Measurements from ENCODE around the gene RASSF3.
"Not testable (repeated sequence)": the region's sequence is repeated elsewhere in the genome, so short reads cannot be mapped to it uniquely, and the experiment has no call there.

RASSF3 gene

GRCh38 chr12:64672925-64673409 is 62.7 kb downstream of the RASSF3 start:
- peak in 1 of 2 experiments; percentile 33 for DNase-seq

DNA sequence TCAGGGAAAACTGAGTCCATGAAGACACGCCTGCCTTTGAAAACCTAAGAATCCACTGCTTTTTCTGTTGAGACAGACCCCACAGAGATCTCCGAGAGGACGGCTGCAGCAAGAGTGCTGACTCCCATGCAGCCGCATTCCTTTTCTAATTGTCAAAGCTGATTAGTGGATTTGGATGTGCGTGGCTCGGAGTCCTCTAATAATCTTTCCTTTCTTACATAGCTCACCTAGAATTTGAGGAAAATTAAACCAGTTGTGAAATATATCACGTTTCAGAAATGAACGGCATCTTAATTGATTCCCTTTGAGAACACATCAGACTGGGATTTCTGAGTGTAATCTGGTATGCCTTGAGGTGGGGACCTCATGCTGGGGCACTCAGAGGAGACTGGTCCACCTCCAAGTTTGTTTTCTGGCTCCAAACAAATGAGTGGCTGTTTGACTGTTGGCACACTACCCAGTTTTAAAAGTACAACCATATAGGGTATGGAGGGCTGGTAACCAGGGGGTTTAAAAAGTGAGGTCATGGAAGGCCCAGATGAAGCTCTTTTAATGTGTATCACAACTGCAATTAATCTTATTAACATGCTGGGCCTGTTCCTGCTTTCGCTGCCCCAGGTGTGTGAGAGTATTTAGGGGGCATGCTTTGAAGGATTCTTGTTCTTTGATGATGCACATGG is 63.3 kb downstream of the RASSF3 start:
- no peak for DNase-seq

- DNase-seq: no peak
Measured at GRCh38 chr12:64674367-64674922, 64.2 kb downstream of the RASSF3 start.

DNA sequence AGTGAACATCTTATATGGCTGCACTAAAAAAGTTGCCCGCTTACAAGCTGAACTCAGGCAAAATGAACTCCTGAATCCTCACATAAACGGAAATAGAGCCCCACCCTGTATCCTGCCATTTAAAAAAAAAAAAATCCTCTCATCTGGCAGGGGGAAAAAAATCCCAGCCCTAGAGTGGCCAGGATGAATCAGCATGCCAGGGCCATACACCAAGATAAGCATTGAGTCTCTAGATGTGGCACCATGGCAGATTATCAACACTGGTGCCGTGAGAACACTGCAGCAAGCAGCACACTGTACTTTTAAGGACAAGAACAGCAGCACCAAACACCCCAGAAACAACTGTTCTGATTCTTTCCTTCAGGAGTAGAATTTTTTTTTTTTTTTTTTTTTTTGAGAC is 65.5 kb downstream of the RASSF3 start:
- no peak for DNase-seq

DNA sequence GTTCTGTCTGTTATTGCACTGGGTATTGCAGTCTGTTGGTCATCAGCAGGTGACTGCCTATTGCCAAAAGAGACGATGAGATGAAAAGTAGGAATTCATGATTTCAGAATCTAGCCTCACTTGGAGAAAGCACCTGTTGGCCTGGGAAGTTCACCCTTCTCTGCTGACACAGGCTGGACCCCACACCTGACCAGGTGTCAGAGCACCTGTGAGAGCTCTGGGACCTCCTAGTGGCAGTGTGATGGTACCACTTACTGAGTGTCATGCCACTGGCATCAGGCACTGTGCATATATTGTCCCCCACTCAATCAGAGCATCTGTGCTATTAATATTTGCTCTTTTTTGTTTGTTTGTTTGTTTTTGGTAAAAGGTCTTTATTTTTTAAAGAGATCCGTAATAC is 68.0 kb downstream of the RASSF3 start:
- DNase-seq: no peak

DNA sequence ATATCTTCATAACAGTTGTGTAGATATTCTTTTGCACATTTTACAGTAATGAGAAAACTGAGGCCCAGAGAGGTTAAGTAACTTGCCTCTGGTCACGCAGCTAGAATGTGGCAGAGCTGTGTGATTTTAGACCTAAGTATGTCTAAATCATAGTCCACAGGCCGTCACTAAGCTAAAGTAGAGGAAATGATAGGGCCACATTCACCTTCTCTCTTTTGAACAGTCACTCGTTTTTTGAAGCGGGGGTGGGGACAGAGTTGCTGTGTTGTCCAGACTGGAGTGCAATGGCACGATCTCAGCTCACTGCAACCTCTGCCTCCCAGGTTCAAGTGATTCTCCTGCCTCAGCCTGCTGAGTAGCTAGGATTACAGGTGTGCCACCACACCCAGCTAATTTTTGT is 68.5 kb downstream of the RASSF3 start:
- DNase-seq: no peak

DNA sequence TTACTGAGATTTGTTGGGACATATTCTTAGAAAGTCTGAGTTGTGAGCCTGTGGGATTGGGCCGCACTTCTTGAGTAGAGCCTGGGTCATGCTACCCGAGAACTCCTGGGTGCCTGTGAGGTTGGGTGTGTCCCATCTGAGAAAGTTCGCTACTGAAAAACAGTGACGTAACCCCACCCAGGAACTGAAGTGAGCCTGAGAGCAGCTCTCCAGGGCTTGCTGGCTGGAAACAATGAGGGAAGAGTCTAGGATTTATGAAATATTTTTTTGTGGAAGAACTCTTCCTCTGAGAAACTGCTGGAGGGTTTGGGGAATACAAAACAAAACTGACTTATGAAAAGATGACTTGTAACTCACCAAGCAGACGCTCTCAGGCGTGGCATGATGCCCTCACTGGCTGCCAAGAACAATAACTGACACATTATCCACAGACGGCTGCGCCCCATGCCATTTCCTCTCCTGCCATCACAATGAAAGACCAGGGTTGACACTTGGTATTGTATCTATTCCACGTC is 69.2 kb downstream of the RASSF3 start:
- no peak for DNase-seq

- no peak for DNase-seq
Measured at GRCh38 chr12:64680235-64680634, 69.9 kb downstream of the RASSF3 start.

DNA sequence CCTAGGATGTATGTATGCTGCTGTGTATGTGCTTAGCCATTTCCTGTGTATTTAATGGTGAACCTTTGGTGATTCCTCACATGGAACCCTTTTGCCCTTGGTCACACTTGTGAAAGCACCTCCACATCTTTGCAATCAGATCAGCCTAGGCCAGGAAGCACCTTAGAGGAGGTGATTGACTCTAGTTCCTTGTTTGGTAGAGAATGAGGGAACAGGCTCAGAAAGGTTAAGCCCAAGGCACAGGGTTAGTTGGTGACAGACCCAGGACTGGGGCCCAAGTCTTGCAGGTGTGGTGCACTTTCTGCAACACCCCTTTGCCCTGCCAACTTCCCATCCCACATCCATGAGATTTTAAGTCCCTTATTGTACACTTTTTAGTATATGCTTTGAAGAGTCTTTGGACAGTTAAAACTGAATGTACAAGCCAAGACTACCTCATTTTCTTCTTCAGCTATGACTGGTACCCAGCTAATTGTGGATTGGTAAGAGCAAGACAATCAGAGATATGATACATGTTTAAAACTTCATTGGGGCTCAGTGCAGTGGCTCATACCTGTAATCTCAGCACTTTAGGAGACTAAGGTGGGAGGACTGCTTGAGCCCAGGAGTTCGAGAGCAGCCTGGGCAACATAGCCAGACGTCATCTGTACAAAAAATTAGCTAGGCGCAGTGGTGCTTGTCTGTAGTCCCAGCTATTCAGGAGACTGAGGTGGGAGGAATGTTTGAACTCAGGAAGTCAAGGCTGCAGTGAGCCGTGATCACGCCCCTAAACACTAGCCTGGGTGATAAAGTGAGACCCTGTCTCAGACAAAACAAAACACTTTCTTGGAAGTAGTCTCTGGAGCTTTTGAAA is 71.1 kb downstream of the RASSF3 start:
- no peak for DNase-seq

GRCh38 chr12:64682572-64683277 is 72.4 kb downstream of the RASSF3 start:
- DNase-seq: peak in 1 of 2 experiments; percentile 18

GRCh38 chr12:64683816-64684543 is 73.7 kb downstream of the RASSF3 start:
- no peak for DNase-seq

DNA sequence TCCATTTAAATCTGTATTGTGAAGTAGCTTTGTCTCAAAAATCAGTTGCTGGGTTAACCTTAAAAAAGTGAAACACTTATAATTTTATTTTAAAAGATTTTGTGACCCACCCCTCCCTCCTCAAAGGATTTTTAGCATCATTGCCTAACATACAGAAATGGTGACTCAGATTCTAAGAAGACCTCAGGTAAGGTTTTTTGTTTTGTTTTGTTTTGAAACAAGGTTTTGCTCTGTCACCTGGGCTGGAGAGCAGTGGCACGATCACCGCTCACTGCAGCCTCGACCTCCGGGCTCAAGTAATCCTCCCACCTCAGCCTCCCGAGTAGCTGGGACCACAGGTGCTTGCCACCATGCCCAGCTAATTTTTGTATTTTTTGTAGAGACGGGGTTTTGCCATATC is 74.8 kb downstream of the RASSF3 start:
- no peak for DNase-seq

DNA sequence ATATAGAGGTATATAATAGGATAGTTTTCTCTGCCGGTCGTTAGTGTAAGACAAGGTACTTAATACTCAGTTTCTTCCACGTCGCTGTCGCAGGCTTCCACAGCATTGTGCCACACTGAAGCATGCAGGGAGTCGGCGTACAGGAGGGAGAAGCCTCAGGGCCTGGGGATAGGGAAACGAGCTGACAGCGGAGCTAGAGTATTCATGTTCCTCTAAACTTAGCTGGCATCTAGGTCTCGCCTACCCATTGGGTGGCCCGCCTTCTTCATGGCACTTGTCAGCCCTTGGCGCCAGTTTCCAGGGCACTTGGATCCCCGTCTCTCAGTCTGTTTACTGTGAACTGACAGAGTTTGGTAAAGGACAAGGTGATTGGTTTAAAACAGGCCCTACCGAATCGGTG is 75.3 kb downstream of the RASSF3 start:
- no peak for DNase-seq

DNA sequence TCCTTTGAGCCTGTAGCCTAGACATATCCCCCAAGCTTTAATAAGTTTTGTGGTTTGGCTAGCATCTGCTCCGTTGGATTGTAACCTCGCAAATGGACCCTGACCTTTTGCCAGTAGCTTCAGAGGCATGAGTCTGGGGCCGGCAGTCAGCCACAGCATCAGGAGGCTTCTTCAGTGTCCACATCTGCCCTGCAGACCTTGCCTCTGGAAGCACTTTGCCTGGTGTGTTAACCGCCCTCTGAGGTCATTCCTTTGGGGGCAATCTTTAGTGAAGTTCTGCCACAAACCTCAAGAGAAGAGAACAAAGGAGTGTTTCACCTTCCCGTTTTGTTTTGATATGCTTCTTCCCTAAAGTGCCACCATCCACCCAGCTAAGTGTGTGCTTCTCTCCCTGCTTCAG is 77.5 kb downstream of the RASSF3 start:
- DNase-seq: no peak

DNA sequence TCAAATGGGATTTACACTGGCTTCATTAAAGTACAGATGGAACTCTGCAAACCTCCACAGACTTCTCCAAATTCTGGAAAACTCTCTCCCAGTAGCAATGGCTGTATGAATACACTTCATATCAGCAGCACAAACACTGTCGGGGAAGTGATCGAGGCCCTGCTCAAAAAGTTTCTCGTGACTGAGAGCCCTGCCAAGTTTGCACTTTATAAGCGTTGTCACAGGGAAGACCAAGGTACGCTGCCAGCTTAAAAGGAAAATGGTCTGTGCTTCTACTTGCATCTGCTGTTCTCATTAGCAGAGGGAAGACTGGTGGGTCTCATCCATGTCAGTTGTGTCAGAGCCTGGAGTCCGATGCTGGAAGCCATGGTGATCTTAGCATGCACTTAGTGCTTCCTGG is 77.9 kb downstream of the RASSF3 start:
- DNase-seq: no peak

DNA sequence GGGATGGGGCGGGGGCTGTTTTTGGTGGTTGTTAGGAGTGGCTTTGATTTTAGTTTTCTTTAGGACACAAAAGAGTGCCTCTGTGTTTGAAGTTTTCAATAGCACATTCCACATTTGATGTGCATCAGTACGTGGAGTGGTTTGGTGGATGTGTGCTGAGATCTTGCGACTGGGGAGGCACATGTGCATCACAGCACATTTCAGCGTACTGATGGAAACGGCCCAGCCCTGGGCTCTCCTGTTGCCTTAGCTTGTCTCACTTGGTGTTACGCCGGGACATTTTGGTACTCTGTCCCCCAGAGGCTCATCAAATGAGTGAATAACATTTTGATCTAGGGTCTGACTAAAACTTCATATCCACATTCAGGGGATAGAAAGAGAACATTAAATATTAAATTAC is 78.4 kb downstream of the RASSF3 start:
- DNase-seq: no peak

- not testable (repeated sequence) for DNase-seq
Measured at GRCh38 chr12:64690236-64690635, 79.9 kb downstream of the RASSF3 start.

GRCh38 chr12:64691227-64691794 is 81.0 kb downstream of the RASSF3 start:
- DNase-seq: no peak

DNA sequence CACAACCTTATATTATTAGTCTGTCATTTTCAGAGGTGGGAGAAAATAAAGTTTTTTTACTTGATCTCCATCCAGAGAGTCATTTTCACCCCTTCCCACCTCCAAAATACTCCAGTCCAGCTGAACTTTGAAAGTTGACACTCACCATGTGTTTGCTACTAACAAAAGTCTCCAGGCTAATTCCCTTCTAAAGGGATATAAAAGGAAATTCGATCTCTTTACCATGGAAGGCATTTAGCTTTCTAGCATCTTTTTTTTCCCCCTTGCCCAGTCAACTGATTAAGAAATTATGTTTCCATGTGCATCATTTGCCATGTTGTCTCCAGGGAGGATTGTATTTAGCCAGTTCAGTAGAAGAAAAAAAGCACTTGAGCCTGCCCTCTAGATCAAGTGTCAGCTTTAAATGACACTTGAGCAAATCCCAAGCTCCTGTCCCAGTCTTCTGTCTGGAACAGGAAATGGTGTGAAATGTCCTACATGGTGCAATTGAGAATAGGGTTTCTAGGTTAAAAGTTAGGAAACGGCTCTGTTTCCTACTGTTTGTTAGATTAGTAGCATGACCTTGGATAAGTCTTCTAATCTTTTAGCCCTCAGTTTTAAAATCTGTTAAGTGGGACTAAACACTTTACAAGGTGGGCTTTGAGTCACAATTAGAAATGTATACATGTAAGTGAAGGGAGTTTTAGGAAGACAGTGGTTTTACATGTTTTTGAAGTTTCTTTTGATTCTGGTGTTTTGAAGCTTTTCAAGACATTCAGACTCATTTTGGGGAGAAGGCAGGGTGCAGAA is 81.7 kb downstream of the RASSF3 start:
- DNase-seq: no peak

DNA sequence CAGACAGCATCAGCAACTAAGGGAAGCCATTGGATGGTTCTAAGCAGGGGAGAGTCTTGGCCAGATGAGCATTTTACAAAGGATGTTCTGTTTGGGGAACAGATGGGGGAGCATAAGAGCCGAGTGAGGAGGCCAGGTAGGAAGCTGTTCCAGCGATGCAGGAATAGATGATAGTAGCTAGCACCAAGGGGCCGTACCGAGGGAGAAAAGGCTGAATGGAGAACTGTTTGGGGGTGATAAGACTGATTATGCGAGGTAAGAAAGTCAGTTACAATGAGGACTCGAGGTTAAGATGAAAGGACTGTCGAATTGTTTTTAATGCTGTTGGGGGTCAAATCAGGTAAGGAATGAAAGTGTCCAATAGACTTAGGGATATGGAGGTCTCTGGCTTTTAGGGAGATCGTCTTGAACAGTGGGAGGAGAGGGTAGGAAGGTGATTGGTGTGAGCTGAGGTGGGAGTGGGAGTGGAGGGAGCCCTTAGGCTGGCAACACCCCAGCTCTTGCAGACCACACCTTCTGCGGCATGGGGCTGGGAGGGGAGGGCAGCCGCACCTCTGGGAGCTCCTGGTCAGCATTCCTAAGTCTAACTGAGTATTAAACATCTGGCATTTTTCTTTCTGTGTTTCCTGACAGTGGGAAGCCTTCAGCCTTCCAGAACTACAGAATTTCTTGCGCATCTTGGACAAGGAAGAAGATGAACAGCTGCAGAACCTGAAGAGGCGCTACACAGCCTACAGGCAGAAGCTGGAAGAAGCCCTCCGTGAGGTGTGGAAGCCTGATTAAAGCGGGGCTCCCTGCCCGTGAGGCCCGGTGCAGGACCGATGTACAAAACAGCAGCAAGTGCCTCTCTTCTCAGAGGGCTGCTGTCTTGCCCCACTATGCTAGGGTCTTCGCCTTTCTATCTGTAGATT is 84.1 kb downstream of the RASSF3 start:
- no peak for DNase-seq

All from Kasumi-1 (cell line).